Measurements from ENCODE around the gene CNGA1.

CNGA1 gene

DNA sequence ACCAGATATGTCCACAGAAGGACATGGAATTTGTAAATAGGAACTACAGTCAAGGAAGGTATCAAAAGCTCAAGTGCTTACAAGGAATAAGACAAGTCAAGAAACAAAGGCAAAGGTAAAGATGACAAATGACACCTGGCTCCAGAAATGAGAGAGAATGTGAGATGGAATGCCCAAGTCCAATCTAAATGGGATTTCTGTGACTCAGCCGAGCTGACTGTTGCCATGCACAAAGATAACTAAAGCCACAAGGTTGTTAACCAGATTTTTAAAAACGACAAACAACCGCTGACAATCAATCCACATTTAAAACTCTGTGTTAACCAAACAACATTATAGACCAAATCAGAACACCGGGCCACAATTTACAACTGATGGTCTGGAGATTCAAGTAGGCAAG is 103.2 kb downstream of the CNGA1 start:
- DNase-seq (ENCODE audit: low read depth in 3 of 3, low spot score in 1 of 3) = no peak

DNA sequence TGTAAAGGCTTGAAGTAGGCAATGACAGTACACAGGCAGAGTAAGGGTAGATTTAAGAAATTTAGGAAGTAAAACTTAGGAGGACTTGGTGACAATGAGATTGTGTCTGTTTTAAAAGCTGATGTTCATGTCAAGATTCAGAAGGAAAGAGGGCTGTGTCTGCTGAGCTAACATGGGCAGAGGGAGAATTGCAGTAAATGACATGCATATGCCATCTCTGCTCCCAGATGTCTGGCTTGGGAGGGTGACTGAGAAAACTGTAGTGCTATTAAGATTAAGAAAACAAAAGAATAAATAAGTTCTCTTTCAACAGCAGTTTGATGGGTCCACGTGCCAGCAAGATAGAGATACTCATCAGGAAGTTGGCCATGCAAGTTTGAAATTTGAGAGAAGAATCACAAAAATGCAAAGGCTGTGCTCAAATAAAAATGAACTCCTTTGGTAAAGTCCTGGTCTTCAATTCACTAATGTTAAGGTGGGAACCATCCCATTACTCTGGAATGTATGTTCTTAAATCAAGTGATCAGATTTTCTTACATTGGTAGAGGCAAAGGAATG is 109.3 kb downstream of the CNGA1 start:
- no peak for DNase-seq (ENCODE audit: low read depth in 3 of 3, low spot score in 1 of 3)

DNA sequence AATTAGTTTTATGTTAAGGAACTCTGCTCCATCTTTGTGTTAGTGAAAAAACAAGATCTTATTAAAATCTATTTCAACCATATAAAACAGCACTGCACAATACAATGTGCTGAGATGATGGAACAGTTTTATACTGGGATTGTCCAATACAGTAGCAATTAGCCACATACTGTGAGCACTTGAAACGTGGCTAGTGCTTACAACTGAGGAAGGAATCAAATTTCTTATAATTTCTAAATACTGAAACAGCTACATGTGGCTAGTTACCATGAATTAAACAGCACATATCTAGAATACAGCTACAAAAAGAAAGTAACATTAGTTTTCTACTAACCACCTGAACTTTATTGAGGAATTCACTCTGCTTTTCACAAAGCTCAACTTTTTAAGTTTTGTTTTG is 116.8 kb downstream of the CNGA1 start:
- DNase-seq (ENCODE audit: low read depth in 3 of 3, low spot score in 1 of 3) = no peak

DNA sequence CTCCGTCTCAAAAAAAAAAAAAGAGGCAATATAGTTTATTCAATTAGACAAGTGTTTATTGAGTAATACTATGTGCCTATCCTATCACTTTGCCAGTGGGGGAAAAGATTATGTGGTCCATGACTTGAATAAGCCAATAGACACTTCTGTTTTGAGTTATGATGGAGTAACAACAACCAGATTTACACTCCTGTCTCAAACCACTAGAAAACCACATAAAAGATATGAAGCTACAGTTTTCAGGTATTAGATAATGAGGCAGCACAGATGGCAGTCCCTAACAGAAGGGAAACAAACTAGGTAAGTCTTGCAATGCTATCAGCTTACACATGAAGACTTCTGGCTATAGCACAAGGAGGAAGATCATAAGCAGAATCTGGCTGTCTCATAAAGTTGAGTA is 124.6 kb downstream of the CNGA1 start:
- no peak for DNase-seq (ENCODE audit: low read depth in 3 of 3, low spot score in 1 of 3)

Data from stimulated activated CD4-positive, alpha-beta T cell treated with anti-CD3 and anti-CD28 coated beads, TNF-alpha, amount 100 ng/mL, for 1 hour (primary cell).